IMR-90 (cell line): ENCODE results near the gene CDC14A.

Source experiments
- BHLHE40 ChIP-seq: fragments of 150-350 bp; IDR thresholded peaks from 2 replicates; pipeline ENCODE4 v1.6.1; 2016; ENCODE audit warnings: mild to moderate bottlenecking, low read depth, low read length
- CEBPB ChIP-seq: IDR thresholded peaks from 2 replicates; pipeline ENCODE4 v1.6.1; 2012; ENCODE audit warnings: low read depth, low read length, improper control_type of control experiment
- MAFK ChIP-seq: IDR thresholded peaks from 2 replicates; pipeline ENCODE4 v1.6.1; 2012; ENCODE audit warnings: low read depth, low read length, improper control_type of control experiment
- MXI1 ChIP-seq: IDR thresholded peaks from 2 replicates; pipeline ENCODE4 v1.6.1; 2012; ENCODE audit warnings: low read depth, mild to moderate bottlenecking, low read length, moderate library complexity, borderline replicate concordance
- POLR2A ChIP-seq: IDR thresholded peaks from 2 replicates; pipeline ENCODE4 v1.6.1; 2012; ENCODE audit warnings: mild to moderate bottlenecking, low read depth, low read length
- RFX5 ChIP-seq: IDR thresholded peaks from 2 replicates; pipeline ENCODE4 v1.8.0; 2012; ENCODE audit warnings: low read depth, mild to moderate bottlenecking, low read length, moderate library complexity
- SMC3 ChIP-seq: fragments of 150-350 bp; IDR thresholded peaks from 2 replicates; pipeline ENCODE4 v1.6.1; 2016; ENCODE audit warnings: low read depth, mild to moderate bottlenecking, antibody characterized with exemption, low read length, moderate library complexity
- TF ChIP-seq, protein P1 (sequence below): conservative IDR thresholded peaks from 2 replicates; pipeline ENCODE4 v1.5.1; 2012; ENCODE audit warnings: mild to moderate bottlenecking, low read depth, low read length, improper control_type of control experiment

DNA sequence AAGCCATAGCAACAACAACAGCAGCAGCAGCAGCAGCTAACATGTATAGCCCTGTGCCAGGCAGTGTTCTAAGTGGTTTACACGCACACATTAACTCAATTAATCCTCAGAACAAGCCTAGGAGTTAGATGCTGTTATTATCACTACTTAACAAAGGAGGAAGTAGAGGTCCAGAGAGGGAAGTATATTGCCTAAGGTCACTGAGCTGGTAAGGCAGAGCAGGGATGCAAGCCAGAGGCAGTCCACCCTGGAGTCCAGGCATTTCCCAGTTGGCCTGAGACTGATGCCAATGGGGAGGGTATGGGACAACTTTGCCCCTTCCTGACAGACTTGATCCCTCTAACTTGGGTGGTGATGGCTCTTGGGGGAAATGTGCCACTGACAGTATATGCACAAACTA lies 6.8 kb downstream of the CDC14A start:
- TF ChIP-seq, protein P1, sequence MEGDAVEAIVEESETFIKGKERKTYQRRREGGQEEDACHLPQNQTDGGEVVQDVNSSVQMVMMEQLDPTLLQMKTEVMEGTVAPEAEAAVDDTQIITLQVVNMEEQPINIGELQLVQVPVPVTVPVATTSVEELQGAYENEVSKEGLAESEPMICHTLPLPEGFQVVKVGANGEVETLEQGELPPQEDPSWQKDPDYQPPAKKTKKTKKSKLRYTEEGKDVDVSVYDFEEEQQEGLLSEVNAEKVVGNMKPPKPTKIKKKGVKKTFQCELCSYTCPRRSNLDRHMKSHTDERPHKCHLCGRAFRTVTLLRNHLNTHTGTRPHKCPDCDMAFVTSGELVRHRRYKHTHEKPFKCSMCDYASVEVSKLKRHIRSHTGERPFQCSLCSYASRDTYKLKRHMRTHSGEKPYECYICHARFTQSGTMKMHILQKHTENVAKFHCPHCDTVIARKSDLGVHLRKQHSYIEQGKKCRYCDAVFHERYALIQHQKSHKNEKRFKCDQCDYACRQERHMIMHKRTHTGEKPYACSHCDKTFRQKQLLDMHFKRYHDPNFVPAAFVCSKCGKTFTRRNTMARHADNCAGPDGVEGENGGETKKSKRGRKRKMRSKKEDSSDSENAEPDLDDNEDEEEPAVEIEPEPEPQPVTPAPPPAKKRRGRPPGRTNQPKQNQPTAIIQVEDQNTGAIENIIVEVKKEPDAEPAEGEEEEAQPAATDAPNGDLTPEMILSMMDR, result no peak
- no peak for TF ChIP-seq POLR2A
- TF ChIP-seq RFX5, result no peak
- no peak for TF ChIP-seq MAFK
- no peak for TF ChIP-seq BHLHE40
- TF ChIP-seq MXI1, result no peak
- TF ChIP-seq SMC3, result no peak
- no peak for TF ChIP-seq CEBPB
